Glomerular visceral epithelial cell (primary cell): ENCODE data around the gene SPRR2A.
"Not testable (repeated sequence)": the region's sequence is repeated elsewhere in the genome, so short reads cannot be mapped to it uniquely, and the experiment has no call there.

Source experiments
- DNase-seq: peaks from one replicate; pipeline ENCODE4 v3.0.0-alpha.2; 2016; ENCODE audit errors: extremely low spot score

Gene SPRR2A

GRCh38 chr1:153025797-153026196 is 31.5 kb downstream of the SPRR2A start:
- DNase-seq = no peak

GRCh38 chr1:153024413-153024812 is 32.9 kb downstream of the SPRR2A start:
- no peak for DNase-seq

- DNase-seq = no peak
Observed at GRCh38 chr1:153023109-153023508, 34.2 kb downstream of the SPRR2A start.

- DNase-seq = not testable (repeated sequence)
Observed at GRCh38 chr1:153022340-153022739, 35.0 kb downstream of the SPRR2A start.

- DNase-seq = not testable (repeated sequence)
Observed at GRCh38 chr1:153021829-153022228, 35.5 kb downstream of the SPRR2A start.

- not testable (repeated sequence) for DNase-seq
Observed at GRCh38 chr1:153011235-153011758, 46.0 kb downstream of the SPRR2A start.
